OCI-LY7 (cell line): ENCODE results near the gene SCAMP5. TPM values are rescaled to one million over a fixed set of nuclear protein-coding genes. Genes with fewer than 3 reads are reported as not detected.
A peak's percentile ranks its signal among the peaks of the same experiment; 100 is the strongest.

Experiments
- BruUV-seq: library from RNA; stranded (reverse); fragments of 400-500 nt; replicated peaks from 2 replicates; lab custom pipeline; 2021; lab: Mats Ljungman, UMichigan
- CTCF ChIA-PET: fragments of 300-600 bp; sonication (Branson Sonifier 250); formaldehyde crosslinking; loops from one replicate; lab custom pipeline; 2022; ENCODE audit warnings: antibody characterized with exemption; ENCODE audit not compliant: unreplicated experiment; lab: Charles Lee
- POLR2A ChIA-PET: fragments of 300-600 bp; sonication (Branson Sonifier 250); formaldehyde crosslinking; loops from one replicate; lab custom pipeline; 2022; ENCODE audit warnings: antibody characterized with exemption; lab: Charles Lee
- DNase-seq: peaks from one replicate; pipeline ENCODE4 v3.0.0-alpha.2; 2015; ENCODE audit warnings: low spot score
- H2AFZ ChIP-seq: fragments of 200-600 bp; sonication (generic), shearing (Covaris generic); 2 replicates; pipeline ENCODE4 v1.6.1; 2014; ENCODE audit warnings: mild to moderate bottlenecking, antibody characterized with exemption, low read length, moderate library complexity
- H3K27ac ChIP-seq: fragments of 200-600 bp; sonication (generic); 2 replicates; pipeline ENCODE4 v1.5.1; 2014; ENCODE audit warnings: mixed run types, low read depth, mild to moderate bottlenecking, moderate library complexity, low read length, inconsistent platforms; ENCODE audit not compliant: poor library complexity, severe bottlenecking
- H3K36me3 ChIP-seq: fragments of 200-600 bp; sonication (generic); 2 replicates; pipeline ENCODE4 v1.6.1; 2014; ENCODE audit warnings: mild to moderate bottlenecking, antibody characterized with exemption, low read length, moderate library complexity, mixed read lengths; ENCODE audit not compliant: insufficient read depth
- H3K4me1 ChIP-seq: fragments of 200-600 bp; sonication (generic); 2 replicates; pipeline ENCODE4 v1.5.1; 2014; ENCODE audit warnings: mild to moderate bottlenecking, low read length; ENCODE audit not compliant: insufficient read depth, poor library complexity, severe bottlenecking
- H3K4me2 ChIP-seq: fragments of 200-600 bp; sonication (generic); 2 replicates; pipeline ENCODE4 v1.6.1; 2014; ENCODE audit warnings: mild to moderate bottlenecking, low read length
- H3K4me3 ChIP-seq: fragments of 200-600 bp; sonication (generic); 2 replicates; pipeline ENCODE4 v1.5.1; 2014; ENCODE audit warnings: mild to moderate bottlenecking, low read depth, low read length; ENCODE audit not compliant: poor library complexity, severe bottlenecking
- H3K79me2 ChIP-seq: fragments of 200-600 bp; sonication (generic); 2 replicates; pipeline ENCODE4 v1.6.1; 2016; ENCODE audit warnings: low read depth, mild to moderate bottlenecking, low read length, moderate library complexity, mixed read lengths; ENCODE audit not compliant: insufficient read depth
- H3K9me2 ChIP-seq: fragments of 200-600 bp; sonication (generic); 2 replicates; pipeline ENCODE4 v1.6.1; 2016; ENCODE audit warnings: mild to moderate bottlenecking, low read length, mixed read lengths; ENCODE audit not compliant: insufficient read depth
- H3K9me3 ChIP-seq: fragments of 200-600 bp; sonication (generic); 2 replicates; pipeline ENCODE4 v1.6.1; 2014; ENCODE audit warnings: mild to moderate bottlenecking, mixed run types, low read length, mixed read lengths
- H4K20me1 ChIP-seq: fragments of 200-600 bp; sonication (generic); 2 replicates; pipeline ENCODE4 v1.6.1; 2014; ENCODE audit warnings: mild to moderate bottlenecking, antibody characterized with exemption, low read length, moderate library complexity, mixed read lengths; ENCODE audit not compliant: insufficient read depth
- EZH2phosphoT487 ChIP-seq: fragments of 200-600 bp; sonication (generic); IDR thresholded peaks from 2 replicates; pipeline ENCODE4 v1.6.1; 2018; ENCODE audit warnings: low read depth, borderline replicate concordance, mild to moderate bottlenecking, mixed run types, antibody characterized with exemption, low read length, moderate library complexity, mixed read lengths
- intact Hi-C: fragments of 100-400 bp; cut with micrococcal nuclease; formaldehyde crosslinking; loops from one replicate; pipeline ENCODE4 v1.10.0; 2022; ENCODE audit not compliant: unreplicated experiment
- total RNA-seq, 2 experiments: library from RNA; depleted of rRNA in 1 of 2; stranded (reverse); fragments of >200 nt in 1 of 2; shearing (Covaris generic) in 1 of 2; gene quantifications; 2 replicates each; pipeline ENCODE4 v1.2.3, GENCODE V29; 2014 to 2022
- TF ChIP-seq, protein P1 (sequence below): fragments of 200-600 bp; sonication (generic); conservative IDR thresholded peaks from 2 replicates; pipeline ENCODE4 v1.5.1; 2014; ENCODE audit warnings: mild to moderate bottlenecking, antibody characterized with exemption, low read length, moderate library complexity, mixed read lengths

Gene SCAMP5
- total RNA-seq, 2 experiments from 2014 or later: 29.4 to 43.7 TPM

DNA sequence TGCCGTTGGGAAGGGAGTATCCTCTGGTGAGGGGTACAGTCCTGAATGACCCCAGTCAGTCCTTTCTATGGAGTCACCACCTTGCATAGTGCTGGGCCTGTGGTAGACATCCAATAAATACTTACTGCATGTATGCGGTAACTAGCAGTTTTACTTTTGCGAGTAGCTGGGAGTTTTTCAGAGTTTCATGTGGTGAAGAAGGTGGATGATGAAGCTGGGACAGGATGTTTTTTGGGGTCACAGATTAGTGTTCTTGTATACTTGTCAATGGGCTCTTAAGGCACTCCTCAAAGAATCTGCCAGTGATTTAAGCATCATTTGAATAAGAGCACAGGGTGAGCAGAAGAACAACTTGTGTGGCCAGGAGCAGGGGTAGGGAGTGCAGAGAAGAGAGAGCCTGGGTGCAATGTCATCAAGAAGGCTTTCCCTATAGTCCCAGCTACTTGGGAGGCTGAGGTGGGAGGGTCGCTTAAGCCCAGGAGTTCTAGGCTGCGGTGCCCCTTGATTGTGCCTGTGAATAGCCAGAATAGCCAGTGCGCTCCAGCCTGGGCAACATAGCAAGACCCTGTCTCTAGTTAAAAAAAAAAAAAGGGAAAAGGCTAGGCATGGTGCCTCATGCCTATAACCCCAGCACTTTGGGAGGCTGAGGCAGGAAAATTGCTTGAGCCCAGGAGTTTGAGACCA is 50.1 kb downstream of the SCAMP5 start:
- no peaks in the 10 kb centered on the region for H4K20me1 ChIP-seq
- H3K27ac ChIP-seq: no peak overlapping the region
- H3K36me3 ChIP-seq: peaks cover 80% of the 10 kb centered on the region
- H3K9me3 ChIP-seq: no peaks in the 10 kb centered on the region
- TSS peak; percentile 23 for BruUV-seq
- H3K4me1 ChIP-seq: peaks cover 66% of the 10 kb centered on the region
- ChIA-PET CTCF (no interaction called here), POLR2A (interaction anchor here (0.5 to 3.3 kb wide), 2 partner anchors 88 to 152 kb away, joined by 3 to 17 read pairs; no protein-coding TSS in a partner anchor)
- H3K9me2 ChIP-seq: no peaks in the 10 kb centered on the region
- intact Hi-C loops: no loop called here
- H2AFZ ChIP-seq: no peak overlapping the region
- H3K4me2 ChIP-seq: no peak overlapping the region
- H3K79me2 ChIP-seq: peaks cover 5% of the 10 kb centered on the region; the same call in 1 of the 2 replicates
- TF ChIP-seq, protein P1, sequence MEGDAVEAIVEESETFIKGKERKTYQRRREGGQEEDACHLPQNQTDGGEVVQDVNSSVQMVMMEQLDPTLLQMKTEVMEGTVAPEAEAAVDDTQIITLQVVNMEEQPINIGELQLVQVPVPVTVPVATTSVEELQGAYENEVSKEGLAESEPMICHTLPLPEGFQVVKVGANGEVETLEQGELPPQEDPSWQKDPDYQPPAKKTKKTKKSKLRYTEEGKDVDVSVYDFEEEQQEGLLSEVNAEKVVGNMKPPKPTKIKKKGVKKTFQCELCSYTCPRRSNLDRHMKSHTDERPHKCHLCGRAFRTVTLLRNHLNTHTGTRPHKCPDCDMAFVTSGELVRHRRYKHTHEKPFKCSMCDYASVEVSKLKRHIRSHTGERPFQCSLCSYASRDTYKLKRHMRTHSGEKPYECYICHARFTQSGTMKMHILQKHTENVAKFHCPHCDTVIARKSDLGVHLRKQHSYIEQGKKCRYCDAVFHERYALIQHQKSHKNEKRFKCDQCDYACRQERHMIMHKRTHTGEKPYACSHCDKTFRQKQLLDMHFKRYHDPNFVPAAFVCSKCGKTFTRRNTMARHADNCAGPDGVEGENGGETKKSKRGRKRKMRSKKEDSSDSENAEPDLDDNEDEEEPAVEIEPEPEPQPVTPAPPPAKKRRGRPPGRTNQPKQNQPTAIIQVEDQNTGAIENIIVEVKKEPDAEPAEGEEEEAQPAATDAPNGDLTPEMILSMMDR: no peak
- TF ChIP-seq EZH2phosphoT487: no peak
- H3K4me3 ChIP-seq: no peak overlapping the region
- DNase-seq: no peak

DNA sequence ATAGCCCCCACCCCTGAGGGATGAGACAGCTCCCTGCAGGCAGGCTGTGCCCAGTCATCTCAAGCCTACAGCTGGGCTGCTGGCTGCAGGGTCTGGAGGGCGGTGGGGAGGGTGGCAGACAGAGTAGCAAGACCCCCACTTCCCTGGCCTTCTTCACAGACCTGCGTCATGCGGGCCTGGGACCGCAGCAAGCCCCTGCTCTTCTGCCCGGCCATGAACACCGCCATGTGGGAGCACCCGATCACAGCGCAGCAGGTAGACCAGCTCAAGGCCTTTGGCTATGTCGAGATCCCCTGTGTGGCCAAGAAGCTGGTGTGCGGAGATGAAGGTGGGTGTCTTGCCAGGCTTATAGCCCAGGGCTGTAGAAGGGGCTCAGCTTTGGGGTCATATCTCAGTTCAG is 53.0 kb downstream of the SCAMP5 start:
- ChIA-PET POLR2A (interaction anchor here (0.6 to 1.0 kb wide), 2 partner anchors 35 to 66 kb away, joined by 3 read pairs; no protein-coding TSS in a partner anchor), CTCF (no interaction called here)

More for the DNA sequence above, 53.0 kb downstream of the SCAMP5 start:
- H3K9me3 ChIP-seq: no peaks in the 10 kb centered on the region
- H3K36me3 ChIP-seq: peaks cover 73% of the 10 kb centered on the region
- H3K4me2 ChIP-seq: no peak overlapping the region
- peaks cover 48% of the 10 kb centered on the region for H3K4me1 ChIP-seq
- no peaks in the 10 kb centered on the region for H3K9me2 ChIP-seq
- peaks cover 5% of the 10 kb centered on the region; the same call in 1 of the 2 replicates for H3K79me2 ChIP-seq
- no peak overlapping the region for H3K4me3 ChIP-seq
- intact Hi-C loops: no loop called here
- no TSS peak for BruUV-seq
- H3K27ac ChIP-seq: no peak overlapping the region
- H4K20me1 ChIP-seq: no peaks in the 10 kb centered on the region
- TF ChIP-seq, protein P1: no peak
- TF ChIP-seq EZH2phosphoT487: no peak
- DNase-seq: no peak
- H2AFZ ChIP-seq: no peak overlapping the region
